ENCODE results near the gene CRTC3. TPM values are rescaled to one million over a fixed set of nuclear protein-coding genes. Genes with fewer than 3 reads are reported as not detected.

Gene CRTC3
- total RNA-seq, 3 donors from 2014 or later: 21.6 to 53.6 (median 21.7) TPM

- intact Hi-C loops (cut with DNase I, micrococcal nuclease): loop anchor here in 1 of 2 donors (10.0 kb wide), 1 partner anchor 50 kb away; no protein-coding TSS in a partner anchor
- TF ChIP-seq CTCF (IDR thresholded peaks at IDR 0.05): no peak
- DNase-seq: no peak
- Histone ChIP-seq H3K4me1 (ENCODE audit: low read depth) (peaks cover 9% of the 10 kb centered on the region), H3K4me3 (no peak overlapping the region), H3K9me3 (no peaks in the 10 kb centered on the region), H3K36me3 (ENCODE audit: low read depth) (peaks cover 5% of the 10 kb centered on the region)
- ATAC-seq: no peak
These were observed 114.8 kb downstream of the CRTC3 start for GRCh38 chr15:90644526-90644925.

GRCh38 chr15:90644952-90645725 is 115.4 kb downstream of the CRTC3 start:
- peaks cover 5% of the 10 kb centered on the region for H3K36me3 ChIP-seq (ENCODE audit: low read depth)
- ATAC-seq: no peak

GRCh38 chr15:90645873-90646575 is 116.3 kb downstream of the CRTC3 start:
- Histone ChIP-seq H3K4me1 (ENCODE audit: low read depth) (peaks cover 9% of the 10 kb centered on the region), H3K4me3 (no peak overlapping the region), H3K9me3 (no peaks in the 10 kb centered on the region), H3K36me3 (ENCODE audit: low read depth) (peaks cover 5% of the 10 kb centered on the region)
- ATAC-seq: peak; percentile 29
- DNase-seq: peak in 2 of 3 donors; percentile 40 to 60
- TF ChIP-seq CTCF (IDR thresholded peaks at IDR 0.05): no peak
- intact Hi-C loops (cut with DNase I, micrococcal nuclease): loop anchor here (5.0 to 10.0 kb wide), 2 partner anchors 49 to 241 kb away; no protein-coding TSS in a partner anchor

More at GRCh38 chr15:90644952-90645725, 115.4 kb downstream of the CRTC3 start:
- DNase-seq: no peak
- intact Hi-C loops (cut with DNase I, micrococcal nuclease): loop anchor here (5.0 to 10.0 kb wide), 2 partner anchors 50 to 242 kb away; no protein-coding TSS in a partner anchor
- no peak for TF ChIP-seq CTCF (IDR thresholded peaks at IDR 0.05)
- Histone ChIP-seq H3K4me1 (ENCODE audit: low read depth) (peaks cover 9% of the 10 kb centered on the region), H3K9me3 (no peaks in the 10 kb centered on the region), H3K4me3 (no peak overlapping the region)

GRCh38 chr15:90646662-90647305 is 117.1 kb downstream of the CRTC3 start:
- ATAC-seq (no peak), DNase-seq (no peak)
- peaks cover 9% of the 10 kb centered on the region for H3K4me1 ChIP-seq (ENCODE audit: low read depth)
- H3K4me3 ChIP-seq: no peak overlapping the region
- intact Hi-C loops (cut with DNase I, micrococcal nuclease): loop anchor here (5.0 to 10.0 kb wide), 2 partner anchors 48 to 241 kb away; no protein-coding TSS in a partner anchor
- no peaks in the 10 kb centered on the region for H3K9me3 ChIP-seq
- H3K36me3 ChIP-seq (ENCODE audit: low read depth): peaks cover 5% of the 10 kb centered on the region
- no peak for TF ChIP-seq CTCF (IDR thresholded peaks at IDR 0.05)

- ATAC-seq (no peak), DNase-seq (no peak)
- Histone ChIP-seq H3K36me3 (ENCODE audit: low read depth) (peaks cover 3% of the 10 kb centered on the region), H3K9me3 (no peaks in the 10 kb centered on the region), H3K4me1 (ENCODE audit: low read depth) (peaks cover 9% of the 10 kb centered on the region), H3K4me3 (no peak overlapping the region)
- no peak for TF ChIP-seq CTCF (IDR thresholded peaks at IDR 0.05)
- intact Hi-C loops (cut with DNase I, micrococcal nuclease): loop anchor here (5.0 to 10.0 kb wide), 2 partner anchors 47 to 240 kb away; no protein-coding TSS in a partner anchor
These were observed 117.6 kb downstream of the CRTC3 start for GRCh38 chr15:90647326-90647725.
